Psoas muscle (tissue), 8 donors: ENCODE measurements around the gene AFF3. TPM values are rescaled to one million over a fixed set of nuclear protein-coding genes. Genes with fewer than 3 reads are reported as not detected.

Experiments used
- ATAC-seq, 4 donors: fragments of 200-7000 bp; cut with Tn5 transposase; one replicate each; pipeline ENCODE4 v1.9.1; 2020; ENCODE audit warnings: moderate library complexity in 3 of 4, mild to moderate bottlenecking in 2 of 4
- DNase-seq, 2 donors: peaks; one replicate each; pipeline ENCODE4 v3.0.0-alpha.2; 2020
- H3K27ac ChIP-seq: fragments of 200-600 bp; one replicate; pipeline ENCODE4 v1.8.0; 2022
- H3K27me3 ChIP-seq, 3 donors: fragments of 200-600 bp in 1 of 3; one replicate each; pipeline versions ENCODE4 v1.6.1 to v1.8.0; 2013 to 2022; ENCODE audit warnings: low read length in 2 of 3, mild to moderate bottlenecking in 2 of 3, moderate library complexity in 1 of 3; ENCODE audit not compliant: insufficient read depth in 3 of 3
- H3K36me3 ChIP-seq, 2 donors: fragments of 200-600 bp in 1 of 2; one replicate each; pipeline versions ENCODE4 v1.6.1 to v1.8.0; 2013 to 2022; ENCODE audit warnings: low read depth in 1 of 2, mild to moderate bottlenecking in 1 of 2, moderate library complexity in 1 of 2; ENCODE audit not compliant: insufficient read depth in 1 of 2
- H3K4me1 ChIP-seq: fragments of 200-600 bp; one replicate; pipeline ENCODE4 v1.8.0; 2022
- H3K4me3 ChIP-seq: fragments of 200-600 bp; one replicate; pipeline ENCODE4 v1.8.0; 2022; ENCODE audit warnings: mild to moderate bottlenecking
- H3K9me3 ChIP-seq: fragments of 200-600 bp; one replicate; pipeline ENCODE4 v1.8.0; 2022
- CTCF ChIP-seq: fragments of 200-600 bp; IDR thresholded peaks from one replicate; pipeline ENCODE4 v1.8.0; 2022; ENCODE audit warnings: antibody characterized with exemption
- WGBS, 3 donors: extraction: QIAGEN DNeasy Blood & Tissue Kit; methylation state at CpG; one replicate each; pipeline versions ENCODE4 v1.1.6 to v1.1.7; 2013; 5-methylcytosine and 5-hydroxymethylcytosine counted together
- intact Hi-C, 2 donors: fragments of 100-400 bp; cut with DNase I; formaldehyde crosslinking; loops; one replicate each; pipeline versions ENCODE4 v1.11.0 to v1.14.2; 2022
- polyA plus RNA-seq, 3 donors: library from polyadenylated mRNA; stranded (reverse); fragments of 200-250 nt; gene quantifications; one replicate each; pipeline ENCODE4 v1.2.3, GENCODE V29; 2013
- total RNA-seq, 4 donors: library from RNA; stranded (reverse); fragmentation: NEBNext Ultra II Directional in 2 of 4; extraction: Animal tissue kit (Norgen Biotek cat#: 25700) in 2 of 4; gene quantifications; one replicate each; pipeline versions ENCODE4 v1.2.1 to v1.2.4, GENCODE V29; 2021 to 2023
- donor health status: healthy with polysubstance abuse.
- donor health status: DM: no; HTN: no; CAD: no; lungs with moderate emphysema.
- donor health status: Bipolar disorder and iron deficiency.
- donor health status: healthy.
- donor health status: DM: yes; HTN: yes; CAD: no.
- donor health status: DM: no; HTN: no; CAD: no.
- donor health status: DM: no; HTN: no; CAD: no.
- donor health status: DM: yes; HTN: yes; CAD: no.

The AFF3 gene
- total and polyA plus RNA-seq, 7 donors, result 0.08 to 2.9 (median 0.44) TPM

- Histone ChIP-seq H3K9me3 (no peaks in the 10 kb centered on the region), H3K4me3 (no peak overlapping the region), H3K36me3 (no peaks in the 10 kb centered on the region), H3K4me1 (peaks cover 10% of the 10 kb centered on the region), H3K27ac (no peak overlapping the region), H3K27me3 (no peaks in the 10 kb centered on the region)
- WGBS, 3 donors, result 64 to 75% (median 72%) methylated on average over 3 of the region's 3 CpGs
- ATAC-seq, result peak; percentile 88 to 94 (median 91)
- intact Hi-C loops, result loop anchor here in 1 of 2 donors (5.0 kb wide), 1 partner anchor 42 kb away; no protein-coding TSS in a partner anchor
- no peak for DNase-seq
- no peak for TF ChIP-seq CTCF
Observed at GRCh38 chr2:99689145-99689742, 453.1 kb downstream of the AFF3 start.

GRCh38 chr2:99688699-99689098 lies 453.7 kb downstream of the AFF3 start:
- no peak for DNase-seq
- Histone ChIP-seq H3K27ac (no peak overlapping the region), H3K9me3 (no peaks in the 10 kb centered on the region), H3K4me3 (no peak overlapping the region), H3K36me3 (no peaks in the 10 kb centered on the region), H3K27me3 (no peaks in the 10 kb centered on the region), H3K4me1 (peaks cover 10% of the 10 kb centered on the region)
- intact Hi-C loops, result loop anchor here in 1 of 2 donors (5.0 kb wide), 1 partner anchor 41 kb away; no protein-coding TSS in a partner anchor
- TF ChIP-seq CTCF, result no peak
- 36 to 42% (median 37%) methylated on average over 6 of the region's 6 CpGs for WGBS, 3 donors
- ATAC-seq, result peak in 2 of 4 donors; percentile 7 to 24

- TF ChIP-seq CTCF, result no peak
- no peaks in the 10 kb centered on the region for H3K4me1 ChIP-seq
- ATAC-seq (no peak), DNase-seq (no peak)
- H3K36me3 ChIP-seq, result no peaks in the 10 kb centered on the region
- no peak overlapping the region for H3K4me3 ChIP-seq
- WGBS, 3 donors, result 83 to 86% (median 86%) methylated on average over 6 of the region's 6 CpGs
- H3K27ac ChIP-seq, result no peak overlapping the region
- no peaks in the 10 kb centered on the region for H3K9me3 ChIP-seq
- H3K27me3 ChIP-seq, result no peaks in the 10 kb centered on the region
- intact Hi-C loops, result no loop called here
Observed at GRCh38 chr2:99682275-99683060, 459.9 kb downstream of the AFF3 start.

GRCh38 chr2:99680946-99681345 lies 461.4 kb downstream of the AFF3 start:
- H3K27ac ChIP-seq, result no peak overlapping the region
- no peaks in the 10 kb centered on the region for H3K27me3 ChIP-seq
- no peak for ATAC-seq
- no peaks in the 10 kb centered on the region for H3K9me3 ChIP-seq
- no peak for DNase-seq
- no peaks in the 10 kb centered on the region for H3K4me1 ChIP-seq
- no peak overlapping the region for H3K4me3 ChIP-seq
- intact Hi-C loops, result no loop called here
- TF ChIP-seq CTCF, result no peak
- WGBS, 3 donors, result 88 to 91% (median 90%) methylated on average over 1 of the region's 1 CpG
- H3K36me3 ChIP-seq, result no peaks in the 10 kb centered on the region
